C1 segment of cervical spinal cord (tissue), 14 donors: ENCODE measurements around the gene NIP7.
A peak's percentile ranks its signal among the peaks of the same experiment; 100 is the strongest.

Experiments used
- DNase-seq, 14 donors: peaks; one replicate each; lab custom pipeline; 2025; lab: John Stamatoyannopoulos, UW

The NIP7 gene

DNA sequence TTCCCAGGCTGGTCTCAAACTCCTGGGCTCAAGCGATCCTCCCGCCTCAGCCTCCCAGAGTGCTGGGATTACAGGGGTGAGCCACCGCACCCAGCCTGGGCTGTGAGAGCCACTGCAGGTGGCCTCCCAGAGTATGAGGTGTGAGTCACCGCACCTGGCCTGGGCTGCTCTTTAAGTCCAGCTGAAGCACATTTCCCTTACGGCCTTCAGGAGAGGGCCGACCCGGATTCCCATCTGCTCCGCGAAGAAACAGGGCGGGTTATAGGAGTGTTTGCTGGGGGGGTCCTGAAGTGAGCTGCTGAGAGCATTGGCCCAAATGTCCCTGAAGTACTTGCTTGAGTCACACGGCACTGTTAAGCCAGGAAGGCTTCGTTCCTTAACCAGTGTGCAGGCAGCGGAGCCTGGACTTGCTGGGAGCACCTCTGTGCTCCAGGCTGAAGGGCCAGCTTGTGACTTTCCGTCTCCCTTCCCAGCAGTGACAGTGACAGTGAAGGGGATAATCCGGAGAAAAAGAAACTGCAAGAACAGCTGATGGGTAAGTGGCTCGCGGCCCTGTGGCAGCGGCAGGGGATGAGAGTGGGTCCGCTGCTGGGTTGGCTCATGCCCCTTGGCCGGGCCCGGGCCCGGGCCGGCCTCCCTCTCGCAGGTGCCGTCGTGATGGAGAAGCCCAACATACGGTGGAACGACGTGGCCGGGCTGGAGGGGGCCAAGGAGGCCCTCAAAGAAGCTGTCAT is 21.2 kb upstream of the NIP7 start:
- DNase-seq: peak in 1 of 14 donors; percentile 21

DNA sequence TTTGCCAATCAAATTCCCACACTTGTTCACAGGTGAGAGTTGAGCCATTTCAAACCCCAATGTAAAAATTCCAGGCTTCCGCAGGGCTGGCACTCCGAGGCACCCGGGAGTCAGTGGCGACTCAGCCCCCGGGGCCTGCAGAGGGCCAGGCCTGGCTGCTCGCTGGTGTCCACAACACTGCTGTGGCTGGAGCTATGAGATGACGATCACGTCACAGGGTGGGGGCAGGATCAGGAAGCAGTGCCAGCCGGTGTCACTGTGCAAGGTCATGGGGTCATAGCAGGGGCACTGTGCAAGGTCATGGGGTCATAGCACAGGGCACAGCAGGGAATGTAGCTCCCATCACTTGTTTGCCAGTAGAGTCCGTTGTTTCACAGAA is 20.7 kb upstream of the NIP7 start:
- DNase-seq: no peak

- no peak for DNase-seq
These were observed 20.2 kb upstream of the NIP7 start for GRCh38 chr16:69319381-69319780.

GRCh38 chr16:69319826-69320739 is 19.5 kb upstream of the NIP7 start:
- DNase-seq: no peak

DNA sequence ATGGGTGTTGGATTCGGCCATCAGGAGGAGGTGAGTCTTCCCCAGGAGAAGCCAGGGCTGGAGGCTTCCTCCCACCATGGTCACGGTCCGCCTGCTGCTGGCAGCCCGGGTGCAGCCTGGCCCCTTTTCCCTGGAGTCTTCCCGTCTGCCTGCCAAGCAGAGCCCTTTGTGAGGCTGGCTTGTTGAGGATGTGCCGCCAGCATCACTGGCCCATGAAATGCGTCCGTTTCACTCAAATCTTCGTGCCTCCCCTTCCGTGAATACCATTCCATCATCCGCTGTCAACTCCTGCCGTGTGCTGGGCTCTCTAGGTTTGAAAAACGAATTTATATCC is 18.9 kb upstream of the NIP7 start:
- DNase-seq: no peak

DNA sequence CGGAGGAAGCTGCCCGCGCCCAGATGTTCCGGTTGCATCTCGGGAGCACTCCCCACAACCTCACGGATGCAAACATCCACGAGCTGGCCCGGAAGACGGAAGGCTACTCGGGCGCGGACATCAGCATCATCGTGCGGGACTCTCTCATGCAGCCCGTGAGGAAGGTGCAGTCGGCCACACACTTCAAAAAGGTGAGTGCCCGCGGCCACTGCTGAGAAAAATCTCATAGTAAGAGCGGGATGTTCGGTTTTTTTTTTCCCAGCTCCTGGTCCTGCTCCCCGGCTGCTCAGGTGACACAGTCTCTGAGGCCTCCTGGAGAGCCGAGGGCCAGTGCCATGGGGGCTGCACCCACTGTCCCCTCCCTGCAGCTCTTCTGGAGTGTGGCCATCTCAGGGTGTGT is 18.5 kb upstream of the NIP7 start:
- no peak for DNase-seq

- DNase-seq: no peak
These were observed 17.2 kb upstream of the NIP7 start for GRCh38 chr16:69322343-69322742.

DNA sequence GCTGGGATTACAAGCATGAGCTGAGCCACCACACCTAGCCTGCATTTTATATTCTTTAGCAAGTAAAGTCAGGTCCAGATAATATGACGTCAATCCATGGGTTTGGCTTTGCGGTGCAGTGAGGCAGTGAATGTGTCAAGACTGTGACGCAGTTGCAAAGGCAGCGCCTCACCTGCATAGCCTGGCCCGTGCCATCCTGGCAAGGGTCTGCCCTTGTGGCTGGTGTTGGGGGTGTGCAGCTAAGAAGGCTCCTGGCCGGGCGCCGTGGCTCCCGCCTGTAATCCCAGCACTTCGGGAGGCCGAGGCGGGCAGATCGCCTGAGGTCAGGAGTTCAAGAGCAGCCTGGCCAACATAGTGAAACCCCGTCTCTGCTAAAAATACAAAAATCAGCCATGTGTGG is 16.2 kb upstream of the NIP7 start:
- DNase-seq: no peak

DNA sequence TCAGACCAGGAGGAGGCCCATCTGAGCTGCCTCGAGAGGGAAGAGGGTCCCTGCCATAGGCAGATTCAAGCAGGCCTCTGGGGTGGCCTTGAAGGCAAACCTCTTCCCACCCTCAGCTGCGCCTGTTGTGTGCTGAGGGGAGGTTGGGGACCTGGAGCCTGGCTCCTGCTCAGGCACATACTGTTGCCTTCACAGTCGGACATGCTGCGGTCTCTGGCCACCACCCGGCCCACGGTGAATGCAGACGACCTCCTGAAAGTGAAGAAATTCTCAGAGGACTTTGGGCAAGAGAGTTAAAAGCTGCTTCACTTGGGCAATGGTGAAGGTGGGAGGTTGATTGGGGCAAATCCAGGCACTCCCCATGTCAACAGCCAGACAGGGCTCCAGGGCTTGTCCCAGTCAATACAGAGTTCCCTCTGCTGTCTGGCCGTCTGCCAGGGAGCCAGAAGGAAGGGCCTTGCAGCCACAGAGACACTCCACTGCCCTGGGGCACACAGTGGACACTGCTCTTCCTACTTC is 15.5 kb upstream of the NIP7 start:
- DNase-seq: peak in 4 of 14 donors; percentile 9 to 46 (median 18)

DNA sequence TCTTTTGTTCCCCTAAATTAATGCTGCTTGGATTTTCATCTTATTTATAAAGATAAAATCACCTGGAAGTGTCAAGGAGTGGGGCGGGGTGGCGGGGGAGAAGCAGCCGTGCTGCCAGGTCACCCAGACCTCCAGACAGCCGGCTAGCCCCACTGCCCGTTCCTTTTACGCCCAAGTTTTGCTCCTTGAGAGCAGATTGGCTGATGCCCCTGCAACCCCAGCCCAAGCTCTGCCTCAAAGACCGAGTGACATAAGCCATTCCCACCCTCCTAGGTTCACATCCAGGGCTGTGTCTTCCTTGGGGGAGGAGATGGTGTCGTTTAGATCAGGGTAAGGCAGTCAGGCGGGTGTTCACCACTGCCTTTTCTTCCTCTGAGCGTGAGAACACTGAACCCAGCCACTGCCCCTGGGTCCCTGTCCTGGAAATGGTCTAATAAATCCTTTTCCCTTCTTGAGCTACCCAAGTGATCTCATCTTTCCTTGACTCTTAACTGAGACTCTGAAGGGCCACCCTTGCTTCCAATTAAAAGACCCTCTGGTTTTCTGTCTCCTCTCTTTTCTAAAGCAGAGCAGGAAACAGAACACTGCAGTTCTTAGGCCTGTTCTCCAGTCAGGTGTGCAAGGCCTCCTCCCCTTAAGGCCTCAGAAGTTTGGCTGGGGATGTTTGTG is 14.9 kb upstream of the NIP7 start:
- no peak for DNase-seq

GRCh38 chr16:69325784-69326171 is 13.8 kb upstream of the NIP7 start:
- no peak for DNase-seq

- DNase-seq: no peak
These were observed 13.2 kb upstream of the NIP7 start for GRCh38 chr16:69326172-69326873.

- DNase-seq: no peak
These were observed 11.8 kb upstream of the NIP7 start for GRCh38 chr16:69327585-69328310.

DNA sequence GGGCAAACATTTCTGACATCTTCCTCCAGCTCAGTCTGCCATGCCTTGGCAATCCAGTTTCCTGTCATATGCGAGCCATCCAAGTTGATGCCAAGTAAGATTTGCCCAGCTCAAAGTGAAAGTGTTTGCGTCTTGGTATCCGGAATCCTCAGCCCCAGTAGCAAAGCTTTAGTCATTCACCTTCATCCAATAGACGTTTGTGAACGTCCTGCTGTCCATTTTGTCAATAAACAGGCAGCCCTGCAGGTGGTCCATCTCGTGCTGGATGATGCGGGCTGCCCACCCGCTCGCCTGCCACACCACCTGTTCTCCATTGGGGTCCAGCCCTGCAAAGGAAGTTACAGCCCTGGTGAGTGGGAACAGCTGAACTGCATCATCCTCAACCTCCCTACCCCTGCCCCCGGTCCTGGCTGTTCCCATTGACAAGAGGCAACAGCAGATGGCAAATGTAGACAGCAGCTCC is 10.7 kb upstream of the NIP7 start:
- DNase-seq: peak in 1 of 14 donors; percentile 7

DNA sequence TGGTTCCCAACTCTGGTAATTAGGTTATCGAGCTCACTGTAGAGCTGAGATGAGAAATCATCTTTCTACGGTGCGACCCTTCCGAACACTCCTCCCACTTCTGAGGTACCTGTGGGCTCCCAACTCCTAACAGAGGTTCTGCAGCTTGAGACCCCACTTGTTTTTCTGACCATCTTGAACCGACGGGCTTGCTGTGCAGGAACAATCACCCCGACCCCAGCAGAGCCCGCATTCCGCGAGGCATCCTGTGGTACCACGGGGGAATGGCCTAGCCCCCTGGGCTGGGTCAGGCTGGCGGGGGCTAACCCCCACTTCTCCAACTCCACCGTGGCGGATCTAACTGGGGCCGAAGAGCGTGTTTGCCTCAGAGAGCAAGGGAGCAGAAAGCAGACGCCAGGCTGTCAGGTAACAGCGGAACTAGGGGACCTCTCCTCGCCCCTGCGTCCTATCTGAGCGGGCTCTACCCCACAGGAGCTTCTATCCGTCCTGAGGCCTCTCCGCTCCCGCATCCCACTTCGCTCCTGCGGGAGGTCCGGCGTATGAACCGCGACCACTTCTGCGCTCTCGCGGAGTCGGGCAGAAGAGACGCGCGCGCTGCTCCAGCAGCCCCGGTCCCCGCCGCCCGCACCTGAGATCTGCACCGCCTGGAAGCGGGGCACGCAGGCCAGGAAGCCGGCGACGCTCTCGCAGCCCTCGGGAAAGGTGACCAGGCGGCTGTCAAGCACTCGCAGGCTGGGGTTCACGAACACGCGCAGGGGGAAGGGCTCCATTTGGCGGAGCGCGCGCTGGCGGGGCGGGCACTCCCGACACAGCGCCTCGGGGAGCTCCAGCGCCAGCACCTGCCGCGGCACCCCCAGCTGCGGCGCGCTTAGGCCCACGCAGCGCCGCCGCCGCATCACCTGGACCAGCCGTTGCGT is 9.9 kb upstream of the NIP7 start:
- DNase-seq: peak in 2 of 14 donors; percentile 12 to 59

- DNase-seq: peak; percentile 52 to 95 (median 89)
These were observed 9.1 kb upstream of the NIP7 start, which contains the start of gene PDF for GRCh38 chr16:69330286-69331109. PDF (minus strand) TSS chr16:69330588; CDS start chr16:69330570, 18 bp downstream.

- no peak for DNase-seq
These were observed 4.9 kb upstream of the NIP7 start for GRCh38 chr16:69334696-69335095.

GRCh38 chr16:69338557-69339288 is 849 bp upstream of the NIP7 start:
- DNase-seq: no peak
